ENCODE results near the gene UBR4. TPM values are rescaled to one million over a fixed set of nuclear protein-coding genes. Genes with fewer than 3 reads are reported as not detected.

Gene UBR4
- total RNA-seq, 3 donors from 2014 or later, result 108 to 159 (median 128) TPM

GRCh38 chr1:19205403-19205802, 4.7 kb downstream of the UBR4 start:
- no peaks in the 10 kb centered on the region for H3K36me3 ChIP-seq (ENCODE audit: low read depth)
- peaks cover 32% of the 10 kb centered on the region for H3K4me1 ChIP-seq (ENCODE audit: low read depth)
- intact Hi-C loops (cut with DNase I, micrococcal nuclease), result no loop called here
- TF ChIP-seq CTCF (IDR thresholded peaks at IDR 0.05), result no peak
- ATAC-seq, result no peak
- no peaks in the 10 kb centered on the region for H3K9me3 ChIP-seq
- no peak for DNase-seq
- H3K4me3 ChIP-seq, result no peak overlapping the region

DNA sequence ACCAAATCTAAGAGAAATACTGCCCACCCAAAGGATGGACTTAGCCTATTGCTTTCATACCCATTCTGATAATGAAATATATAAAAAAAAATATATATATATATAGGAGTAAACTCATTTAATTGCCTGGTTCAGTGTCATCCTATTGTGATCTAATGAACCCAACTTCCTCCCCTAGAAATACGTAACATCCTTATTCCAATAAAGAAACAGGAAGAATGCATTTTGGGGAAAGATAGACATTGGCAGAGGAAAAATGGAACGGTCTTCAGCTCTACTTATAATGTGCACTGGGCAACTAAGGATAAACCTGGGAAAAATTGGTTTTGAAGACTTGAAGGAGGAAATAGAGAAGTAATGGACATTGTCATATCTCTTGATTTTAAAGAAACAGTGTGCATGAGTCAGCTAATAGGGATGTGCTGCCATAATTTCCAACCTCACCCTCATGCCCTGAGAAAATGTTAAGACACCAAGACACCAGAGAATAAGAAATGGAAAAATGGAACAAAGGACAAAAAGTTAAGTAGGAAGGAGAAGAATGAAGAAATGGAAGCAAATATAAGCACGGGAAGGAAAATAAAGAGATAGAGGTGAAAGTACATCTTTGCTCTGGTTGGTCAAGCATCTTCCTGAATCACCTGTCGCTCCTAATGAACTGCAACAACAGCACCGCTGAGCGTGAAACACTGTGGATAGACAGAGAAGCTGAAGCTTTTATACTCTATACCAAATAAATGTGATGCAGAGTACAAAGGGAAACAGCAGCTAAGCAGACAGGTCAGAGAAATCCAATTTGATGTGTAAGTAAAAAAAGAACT, 5.4 kb downstream of the UBR4 start:
- intact Hi-C loops (cut with DNase I, micrococcal nuclease), result no loop called here
- ATAC-seq (no peak), DNase-seq (no peak)
- Histone ChIP-seq H3K4me3 (no peak overlapping the region), H3K36me3 (ENCODE audit: low read depth) (no peaks in the 10 kb centered on the region), H3K4me1 (ENCODE audit: low read depth) (peaks cover 32% of the 10 kb centered on the region), H3K9me3 (no peaks in the 10 kb centered on the region)
- no peak for TF ChIP-seq CTCF (IDR thresholded peaks at IDR 0.05)

DNA sequence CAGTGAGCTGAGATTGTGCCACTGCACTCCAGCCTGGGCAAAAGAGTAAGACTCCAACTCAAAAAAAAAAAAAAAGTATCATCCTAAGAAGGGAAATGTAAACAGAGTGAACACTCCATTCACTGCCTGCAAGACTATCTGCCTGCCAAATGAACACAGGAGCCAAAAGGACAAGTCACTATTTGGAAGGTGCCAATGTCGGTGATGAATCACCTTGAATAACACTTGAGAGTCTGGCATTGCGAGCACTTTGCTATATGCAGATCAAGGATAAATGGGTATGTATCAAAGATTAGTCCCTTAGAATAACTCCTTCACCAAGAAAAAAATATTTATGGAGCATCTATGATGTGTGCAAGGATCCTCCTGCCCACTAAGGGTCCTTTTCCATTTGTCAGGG, 6.6 kb downstream of the UBR4 start:
- peaks cover 25% of the 10 kb centered on the region for H3K4me1 ChIP-seq (ENCODE audit: low read depth)
- ATAC-seq (peak; percentile 40), DNase-seq (no peak)
- peaks cover 3% of the 10 kb centered on the region for H3K36me3 ChIP-seq (ENCODE audit: low read depth)
- no peaks in the 10 kb centered on the region for H3K9me3 ChIP-seq
- no peak overlapping the region for H3K4me3 ChIP-seq
- intact Hi-C loops (cut with DNase I, micrococcal nuclease), result loop anchor here in 1 of 2 donors (2.0 kb wide), 1 partner anchor 17 kb away; no protein-coding TSS in a partner anchor
- TF ChIP-seq CTCF (IDR thresholded peaks at IDR 0.05), result no peak

- H3K36me3 ChIP-seq (ENCODE audit: low read depth), result peaks cover 13% of the 10 kb centered on the region
- ATAC-seq (peak; percentile 53), DNase-seq (no peak)
- no peaks in the 10 kb centered on the region for H3K9me3 ChIP-seq
- intact Hi-C loops (cut with DNase I, micrococcal nuclease), result loop anchor here in 1 of 2 donors (2.0 kb wide), 1 partner anchor 18 kb away; no protein-coding TSS in a partner anchor
- no peak for TF ChIP-seq CTCF (IDR thresholded peaks at IDR 0.05)
- H3K4me1 ChIP-seq (ENCODE audit: low read depth), result peaks cover 19% of the 10 kb centered on the region
- no peak overlapping the region for H3K4me3 ChIP-seq
Observed at GRCh38 chr1:19202396-19202795, 7.7 kb downstream of the UBR4 start.

GRCh38 chr1:19199969-19200604, 10.0 kb downstream of the UBR4 start:
- DNase-seq (no peak), ATAC-seq (no peak)
- no peaks in the 10 kb centered on the region for H3K9me3 ChIP-seq
- H3K36me3 ChIP-seq (ENCODE audit: low read depth), result peaks cover 20% of the 10 kb centered on the region
- intact Hi-C loops (cut with DNase I, micrococcal nuclease), result no loop called here
- no peak for TF ChIP-seq CTCF (IDR thresholded peaks at IDR 0.05)
- H3K4me1 ChIP-seq (ENCODE audit: low read depth), result peaks cover 12% of the 10 kb centered on the region
- no peak overlapping the region for H3K4me3 ChIP-seq
